ENCODE measurements around the gene CBFA2T3. TPM values are rescaled to one million over a fixed set of nuclear protein-coding genes. Genes with fewer than 3 reads are reported as not detected.

Gene CBFA2T3
- polyA plus RNA-seq, 1 experiment = not detected

GRCh38 chr16:89006036-89006752 is 29.2 kb upstream of the CBFA2T3 start:
- Histone ChIP-seq H3K27me3 (ENCODE audit: control insufficient read depth, insufficient read depth, low read length) (peaks cover 20% of the 10 kb centered on the region), H3K4me3 (ENCODE audit: low read depth, low read length) (no peak overlapping the region), H3K9me3 (ENCODE audit: control insufficient read depth, insufficient read depth, low read length) (peaks cover 26% of the 10 kb centered on the region), H3K27ac (ENCODE audit: low read depth, low read length) (no peak overlapping the region)
- no peak for DNase-seq (ENCODE audit: low read depth, low spot score)
- POLR2A ChIA-PET = no interaction called here
- CTCF ChIA-PET = no interaction called here
- no peak for TF ChIP-seq CTCF (IDR thresholded peaks at IDR 0.05; ENCODE audit: low read depth, low read length)

- CTCF ChIA-PET = no interaction called here
- POLR2A ChIA-PET = no interaction called here
- Histone ChIP-seq H3K27me3 (ENCODE audit: control insufficient read depth, insufficient read depth, low read length) (peaks cover 22% of the 10 kb centered on the region), H3K4me3 (ENCODE audit: low read depth, low read length) (no peak overlapping the region), H3K9me3 (ENCODE audit: control insufficient read depth, insufficient read depth, low read length) (peaks cover 30% of the 10 kb centered on the region), H3K27ac (ENCODE audit: low read depth, low read length) (no peak overlapping the region)
- TF ChIP-seq CTCF (IDR thresholded peaks at IDR 0.05; ENCODE audit: low read depth, low read length) = no peak
- no peak for DNase-seq (ENCODE audit: low read depth, low spot score)
Measured at GRCh38 chr16:89005201-89006035, 28.4 kb upstream of the CBFA2T3 start.

- POLR2A ChIA-PET = no interaction called here
- TF ChIP-seq CTCF (IDR thresholded peaks at IDR 0.05; ENCODE audit: low read depth, low read length) = no peak
- Histone ChIP-seq H3K9me3 (ENCODE audit: control insufficient read depth, insufficient read depth, low read length) (peaks cover 31% of the 10 kb centered on the region), H3K27me3 (ENCODE audit: control insufficient read depth, insufficient read depth, low read length) (peaks cover 22% of the 10 kb centered on the region), H3K27ac (ENCODE audit: low read depth, low read length) (no peak overlapping the region), H3K4me3 (ENCODE audit: low read depth, low read length) (no peak overlapping the region)
- CTCF ChIA-PET = no interaction called here
- no peak for DNase-seq (ENCODE audit: low read depth, low spot score)
Measured at GRCh38 chr16:89004209-89004831, 27.3 kb upstream of the CBFA2T3 start.

GRCh38 chr16:89003831-89004208 is 26.8 kb upstream of the CBFA2T3 start:
- Histone ChIP-seq H3K27me3 (ENCODE audit: control insufficient read depth, insufficient read depth, low read length) (peaks cover 22% of the 10 kb centered on the region), H3K9me3 (ENCODE audit: control insufficient read depth, insufficient read depth, low read length) (peaks cover 30% of the 10 kb centered on the region), H3K4me3 (ENCODE audit: low read depth, low read length) (no peak overlapping the region), H3K27ac (ENCODE audit: low read depth, low read length) (no peak overlapping the region)
- DNase-seq (ENCODE audit: low read depth, low spot score) = no peak
- ChIA-PET POLR2A (no interaction called here), CTCF (no interaction called here)
- no peak for TF ChIP-seq CTCF (IDR thresholded peaks at IDR 0.05; ENCODE audit: low read depth, low read length)

Measured in AG04450 (cell line).